IPS-18c (cell line): ENCODE data around the gene DIP2C.

Experiments used
- H3K4me3 ChIP-seq: 2 replicates; pipeline ENCODE4 v1.7.0; 2013; ENCODE audit warnings: low read depth, mild to moderate bottlenecking, low read length, moderate library complexity; ENCODE audit not compliant: insufficient read depth
- H3K9me3 ChIP-seq: one replicate; pipeline ENCODE4 v1.6.1; 2013; ENCODE audit warnings: mild to moderate bottlenecking, low read length, moderate library complexity; ENCODE audit not compliant: control insufficient read depth, insufficient read depth

Gene DIP2C

DNA sequence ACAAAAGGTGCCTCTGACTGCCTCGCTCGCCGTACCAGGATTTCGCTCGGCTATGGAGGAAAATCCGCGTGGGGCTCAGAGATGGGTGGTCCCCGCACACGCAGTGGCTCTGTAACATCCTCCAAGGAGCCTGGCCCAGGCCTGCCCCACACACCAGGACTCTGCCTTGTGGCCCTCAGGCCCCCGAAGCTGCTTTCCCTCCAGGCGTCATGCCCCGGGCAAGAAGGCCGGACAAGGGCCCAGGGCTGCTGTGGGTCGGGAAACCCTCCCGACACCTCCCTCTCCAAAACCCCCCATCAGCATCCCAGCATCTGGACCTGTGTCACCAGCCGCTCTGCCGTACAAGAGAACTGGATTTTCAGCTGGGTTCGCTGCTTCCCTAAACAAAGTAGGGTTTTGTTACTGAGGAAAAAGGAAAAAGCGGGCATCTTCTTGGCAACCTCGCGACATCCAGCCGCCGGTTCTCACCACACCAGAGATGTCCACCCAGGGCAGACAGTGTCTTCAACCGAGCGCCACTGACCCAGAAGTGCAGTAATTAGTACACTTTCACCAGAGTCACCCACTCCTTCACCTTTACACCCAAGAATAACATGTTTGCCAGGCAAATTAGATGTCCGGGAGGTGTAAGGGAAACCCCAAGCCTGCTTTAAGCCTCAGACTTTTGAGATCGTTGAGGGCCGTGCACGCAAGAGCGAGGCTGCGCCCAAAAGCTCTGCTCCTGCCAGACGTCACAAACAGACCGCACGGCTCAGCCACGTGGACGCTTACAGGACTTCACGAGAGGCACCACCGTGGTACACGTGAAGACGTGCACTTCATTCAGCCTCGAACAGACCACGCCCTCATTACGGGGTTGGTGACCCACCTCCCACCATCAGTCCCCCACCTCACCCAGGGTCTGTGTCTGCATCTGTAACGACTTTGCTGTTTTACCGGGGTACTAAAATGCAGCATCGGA lies 62.2 kb downstream of the DIP2C start:
- Histone ChIP-seq H3K4me3 (no peak overlapping the region), H3K9me3 (no peaks in the 10 kb centered on the region)

DNA sequence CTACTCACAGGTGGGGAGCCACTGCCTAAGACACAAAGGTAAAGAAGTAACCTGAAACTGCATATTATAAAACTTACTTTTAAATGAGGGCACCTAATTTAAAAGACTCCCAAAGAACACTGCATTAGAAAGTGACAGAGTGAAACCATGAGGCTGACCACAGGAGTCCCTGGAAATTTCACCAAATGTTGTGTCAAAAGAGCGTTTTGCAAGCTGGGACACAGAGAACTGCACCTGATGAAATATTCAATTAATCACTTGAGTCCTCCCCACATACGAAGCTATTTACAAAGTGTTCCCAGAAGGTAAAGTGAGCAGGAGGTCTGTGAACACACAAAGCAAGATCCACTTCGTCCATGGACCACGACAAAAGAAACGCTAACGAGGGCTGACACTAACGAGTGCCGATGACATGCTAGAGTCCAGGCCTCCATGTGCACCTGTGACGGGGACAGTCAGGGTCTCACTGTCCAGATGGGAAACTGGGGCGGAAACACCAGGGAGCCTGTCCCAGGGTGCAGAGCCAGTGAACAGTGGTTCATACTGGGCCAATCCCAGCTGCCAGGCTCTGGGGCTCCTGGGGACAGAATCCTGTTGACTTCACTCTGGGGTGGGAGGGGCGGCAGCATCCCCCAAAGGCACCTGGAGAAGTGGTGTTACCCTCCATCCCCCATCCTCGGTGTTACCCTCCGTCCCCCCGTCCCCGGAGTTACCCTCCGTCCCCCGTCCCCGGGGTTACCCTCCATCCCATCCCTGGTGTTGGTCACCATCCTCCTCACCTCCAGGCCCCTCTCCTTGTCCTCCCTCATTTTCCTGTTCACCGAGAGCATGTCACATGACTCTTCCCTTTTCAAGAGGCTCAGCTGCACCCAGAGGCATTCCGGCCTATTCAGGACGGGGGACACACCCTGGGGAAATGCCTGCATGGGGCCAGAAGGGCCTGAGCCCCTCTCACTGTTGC lies 63.4 kb downstream of the DIP2C start:
- no peaks in the 10 kb centered on the region for H3K9me3 ChIP-seq
- H3K4me3 ChIP-seq, result no peak overlapping the region

DNA sequence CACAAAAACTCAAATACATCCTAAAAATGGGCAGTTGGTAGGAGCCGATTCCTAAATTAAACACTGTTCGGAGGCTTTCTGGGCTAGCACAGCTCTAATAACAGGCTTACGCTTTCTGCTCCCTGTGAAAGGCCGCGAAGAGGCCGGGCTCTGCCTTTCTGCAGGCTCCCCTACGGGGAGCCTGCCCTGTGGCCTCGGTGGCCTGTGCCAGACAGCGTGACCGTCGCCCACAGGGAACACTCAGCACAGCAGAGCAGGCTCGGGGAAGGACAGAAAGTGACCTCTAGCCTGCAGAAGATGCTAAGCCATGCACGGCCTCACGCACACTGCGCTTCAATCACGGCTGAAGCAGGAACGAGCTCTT lies 64.2 kb downstream of the DIP2C start:
- Histone ChIP-seq H3K4me3 (no peak overlapping the region), H3K9me3 (no peaks in the 10 kb centered on the region)

DNA sequence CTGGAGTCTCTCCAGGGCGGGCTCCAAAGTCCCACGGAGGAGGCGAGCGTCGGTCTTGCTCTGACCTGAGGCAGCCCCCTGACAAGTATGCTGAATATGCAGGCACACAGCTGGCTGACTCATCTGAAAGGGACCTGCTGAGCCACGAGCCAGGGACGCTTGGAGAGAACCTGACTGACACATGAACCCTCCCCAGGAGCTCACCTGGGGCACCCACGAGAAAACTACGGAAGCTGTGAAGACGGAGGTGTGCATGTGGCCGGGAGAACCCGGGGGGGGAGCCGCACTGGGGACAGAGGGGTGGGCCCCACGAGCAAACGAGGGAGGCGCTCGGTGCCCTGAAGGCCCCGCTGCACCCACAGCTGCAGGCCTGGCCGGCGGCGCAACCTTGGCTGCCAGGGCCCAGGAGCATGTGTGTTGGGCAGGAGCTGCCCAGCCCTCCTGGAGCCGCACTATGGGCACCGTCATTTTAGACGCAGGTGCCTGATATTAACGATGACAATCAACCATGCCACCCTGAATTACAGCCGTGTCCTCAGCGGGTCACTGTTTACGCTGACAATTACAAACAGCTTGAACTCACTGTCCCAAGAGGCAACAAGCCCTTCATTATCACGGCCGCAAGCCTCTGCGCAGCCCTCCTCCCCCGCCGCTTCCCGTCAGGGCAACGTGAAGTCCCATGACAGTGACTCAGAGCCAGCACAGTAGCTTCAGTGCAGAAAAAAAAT lies 64.7 kb downstream of the DIP2C start:
- no peaks in the 10 kb centered on the region for H3K9me3 ChIP-seq
- H3K4me3 ChIP-seq, result no peak overlapping the region

DNA sequence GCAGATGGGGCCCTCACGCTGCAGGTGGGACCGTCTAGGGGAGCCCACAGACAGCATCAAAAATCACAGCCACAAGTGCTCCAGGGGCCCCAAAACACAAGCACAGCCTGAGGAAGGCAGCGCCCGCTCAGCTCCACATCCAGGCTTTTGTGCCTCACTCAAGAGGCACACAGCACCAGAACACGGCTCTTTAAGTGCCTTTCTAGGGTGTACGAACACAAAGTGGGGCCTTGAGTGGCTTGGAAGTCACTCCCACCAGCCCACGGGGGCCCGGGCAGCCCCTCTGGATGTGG lies 65.2 kb downstream of the DIP2C start:
- H3K4me3 ChIP-seq, result no peak overlapping the region
- no peaks in the 10 kb centered on the region for H3K9me3 ChIP-seq

DNA sequence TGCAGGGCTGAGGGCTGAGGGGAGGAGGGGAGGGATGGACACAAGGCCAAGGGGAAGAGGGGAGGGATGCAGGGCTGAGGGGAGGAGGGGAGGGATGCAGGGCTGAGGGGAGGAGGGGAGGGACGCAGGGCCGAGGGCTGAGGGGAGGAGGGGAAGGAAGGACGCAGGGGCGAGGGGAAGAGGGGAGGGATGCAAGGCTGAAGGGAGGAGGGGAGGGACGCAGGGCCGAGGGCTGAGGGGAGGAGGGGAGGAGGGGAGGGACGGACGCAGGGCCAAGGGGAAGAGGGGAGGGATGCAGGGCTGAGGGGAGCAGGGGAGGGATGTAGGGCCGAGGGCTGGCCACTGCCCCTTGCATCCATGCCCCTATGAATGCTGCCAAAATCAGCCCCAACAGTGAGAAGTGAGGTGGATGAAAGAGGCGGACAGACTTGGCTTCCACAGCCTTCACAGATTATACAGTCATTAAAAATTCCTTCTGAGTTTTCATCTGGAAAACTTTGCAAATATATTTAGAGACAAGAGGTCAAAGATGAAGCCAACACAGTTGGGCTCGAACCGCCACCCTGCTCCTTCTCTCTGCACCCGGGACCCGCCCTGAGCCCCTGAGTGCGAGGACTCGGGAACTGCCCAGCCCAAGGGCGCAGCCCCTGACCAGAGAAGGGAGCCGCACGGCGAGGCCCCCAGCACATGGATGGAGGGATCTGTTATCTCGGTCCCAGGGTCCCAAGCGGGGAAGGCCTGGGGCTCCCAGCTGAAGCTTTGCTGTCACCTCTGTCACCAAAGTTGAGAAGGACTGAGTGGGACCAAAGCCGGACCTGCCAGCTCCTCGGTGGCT lies 65.8 kb downstream of the DIP2C start:
- no peak overlapping the region for H3K4me3 ChIP-seq
- no peaks in the 10 kb centered on the region for H3K9me3 ChIP-seq

DNA sequence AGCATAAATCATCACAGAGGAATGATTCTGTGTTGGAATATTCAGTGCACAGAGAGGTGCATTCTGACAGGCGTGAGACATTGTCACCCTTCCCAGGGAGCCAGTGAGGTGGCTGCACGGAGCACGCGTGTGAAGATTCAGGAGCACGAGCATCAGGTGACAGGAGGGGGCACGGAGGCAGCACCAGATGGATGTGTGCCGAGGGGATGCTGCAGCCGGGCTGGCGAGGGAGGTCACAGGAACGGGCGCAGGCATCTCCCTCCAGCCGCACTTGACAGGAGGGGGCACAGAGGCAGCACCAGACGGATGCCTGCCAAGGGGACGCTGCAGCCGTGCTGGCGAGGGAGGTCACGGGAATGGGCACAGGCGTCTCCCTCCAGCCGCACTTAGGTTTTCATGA lies 66.5 kb downstream of the DIP2C start:
- H3K4me3 ChIP-seq, result no peak overlapping the region

DNA sequence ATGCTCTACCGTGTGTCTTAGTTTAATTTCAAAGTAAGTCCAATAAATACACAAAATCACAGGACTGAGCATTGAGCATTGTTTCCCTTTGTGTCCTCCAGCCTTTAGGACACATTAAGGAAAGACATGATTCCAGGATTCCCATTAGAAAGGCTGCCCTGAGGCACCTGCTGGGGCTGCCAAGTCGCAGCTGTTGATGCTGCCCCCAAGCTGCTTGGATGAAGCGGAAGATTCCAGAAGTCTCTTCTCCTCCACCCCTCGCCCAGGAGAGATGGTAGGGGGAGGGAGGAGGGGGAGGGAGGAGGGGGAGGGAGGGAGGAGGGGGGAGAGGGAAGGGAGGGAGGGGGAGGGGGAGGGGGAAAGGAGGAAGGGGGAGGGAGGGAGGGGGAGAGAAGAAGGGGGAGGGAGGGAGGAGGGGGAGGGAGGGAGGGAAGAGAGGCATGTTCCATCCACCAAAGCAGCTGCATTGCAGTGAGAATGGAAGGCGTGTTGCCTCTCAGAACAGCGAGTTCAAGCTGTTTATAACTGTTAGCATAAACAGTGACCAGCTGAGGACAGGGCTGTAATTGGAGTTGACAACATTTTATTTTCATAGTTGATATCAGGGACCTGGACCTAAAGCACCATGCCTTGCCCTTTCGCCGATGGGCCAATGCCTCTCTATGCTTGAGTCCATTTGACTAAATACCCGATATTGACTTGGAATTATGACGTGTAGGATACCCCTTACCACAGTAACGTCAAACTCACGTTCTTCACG lies 67.3 kb downstream of the DIP2C start:
- Histone ChIP-seq H3K4me3 (no peak overlapping the region), H3K9me3 (no peaks in the 10 kb centered on the region)

More for the DNA sequence above, 66.5 kb downstream of the DIP2C start:
- H3K9me3 ChIP-seq, result no peaks in the 10 kb centered on the region

DNA sequence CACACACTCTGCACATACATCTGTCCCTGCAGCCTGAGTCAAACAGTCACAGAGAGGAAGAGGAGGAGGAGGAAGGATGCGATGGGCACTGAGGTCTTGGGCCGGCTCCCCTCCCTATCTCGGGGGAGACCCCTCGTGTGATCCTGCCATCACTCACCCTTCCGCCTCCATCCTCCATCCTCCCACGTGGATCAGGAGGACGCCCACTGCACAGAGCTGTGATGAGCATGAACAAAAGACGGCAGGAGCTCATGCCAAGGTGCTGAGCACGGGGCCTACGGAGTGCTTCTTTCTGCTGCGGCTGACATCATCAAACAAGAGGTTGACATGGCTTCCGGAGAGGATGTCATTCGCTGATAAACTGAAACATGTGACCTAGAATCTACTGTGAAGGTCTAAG lies 68.0 kb downstream of the DIP2C start:
- Histone ChIP-seq H3K4me3 (no peak overlapping the region), H3K9me3 (no peaks in the 10 kb centered on the region)

DNA sequence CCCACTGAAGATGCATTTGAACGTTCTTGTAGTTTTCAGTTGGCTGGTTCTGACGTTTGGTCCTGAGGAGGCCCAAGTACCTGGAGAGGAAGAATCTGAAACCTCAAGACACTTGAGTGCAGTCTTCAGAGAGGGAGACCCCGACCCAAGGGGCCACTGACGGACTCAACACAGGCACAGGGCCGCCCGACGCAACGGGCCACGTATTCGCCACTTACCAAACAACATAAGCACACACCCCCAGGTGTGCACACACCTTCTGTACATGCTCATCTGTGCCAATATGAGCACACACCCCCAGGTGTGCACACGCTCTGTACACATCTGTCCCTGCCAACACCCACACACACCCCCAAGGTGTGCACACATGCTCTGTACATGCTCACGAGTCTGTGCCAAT lies 68.5 kb downstream of the DIP2C start:
- Histone ChIP-seq H3K9me3 (no peaks in the 10 kb centered on the region), H3K4me3 (no peak overlapping the region)

DNA sequence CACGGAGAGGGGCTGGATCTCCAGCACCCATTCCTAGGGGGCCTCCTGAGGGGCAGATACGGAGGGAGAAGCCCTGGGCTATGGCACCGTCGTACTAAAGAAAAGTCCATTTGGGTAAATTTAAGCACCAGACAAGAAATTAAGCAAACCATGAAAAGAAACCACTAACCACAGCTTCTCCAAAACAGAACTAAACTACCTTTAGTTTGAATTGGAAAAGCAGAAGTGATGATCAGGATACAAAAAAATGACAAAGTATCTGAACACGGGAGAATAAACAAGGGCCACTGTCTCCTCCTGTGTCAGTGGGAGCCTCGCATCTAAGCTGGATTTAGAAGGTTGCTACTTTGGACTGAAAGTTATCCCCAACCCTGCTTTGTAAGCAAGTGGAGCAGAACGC lies 69.1 kb downstream of the DIP2C start:
- no peaks in the 10 kb centered on the region for H3K9me3 ChIP-seq
- H3K4me3 ChIP-seq, result no peak overlapping the region

DNA sequence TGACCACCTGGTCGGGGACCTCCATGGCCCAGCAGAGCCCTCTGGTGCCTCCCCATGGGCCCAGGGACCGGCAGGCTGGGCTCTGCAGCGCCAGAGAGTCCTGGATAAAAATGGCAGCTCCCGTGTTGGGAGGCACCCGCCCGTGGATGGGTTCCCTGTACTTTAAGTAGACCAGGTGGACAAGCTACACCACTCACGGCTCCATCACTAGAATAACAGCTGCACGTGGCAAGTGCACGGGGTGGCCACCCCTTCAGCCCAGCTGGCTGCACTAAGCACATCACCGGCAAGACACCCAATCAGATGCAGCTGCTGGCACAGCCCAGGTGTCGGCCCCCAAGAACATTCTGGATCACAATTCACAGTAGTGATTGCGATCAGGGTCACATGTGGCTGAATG lies 69.8 kb downstream of the DIP2C start:
- Histone ChIP-seq H3K9me3 (no peaks in the 10 kb centered on the region), H3K4me3 (no peak overlapping the region)

DNA sequence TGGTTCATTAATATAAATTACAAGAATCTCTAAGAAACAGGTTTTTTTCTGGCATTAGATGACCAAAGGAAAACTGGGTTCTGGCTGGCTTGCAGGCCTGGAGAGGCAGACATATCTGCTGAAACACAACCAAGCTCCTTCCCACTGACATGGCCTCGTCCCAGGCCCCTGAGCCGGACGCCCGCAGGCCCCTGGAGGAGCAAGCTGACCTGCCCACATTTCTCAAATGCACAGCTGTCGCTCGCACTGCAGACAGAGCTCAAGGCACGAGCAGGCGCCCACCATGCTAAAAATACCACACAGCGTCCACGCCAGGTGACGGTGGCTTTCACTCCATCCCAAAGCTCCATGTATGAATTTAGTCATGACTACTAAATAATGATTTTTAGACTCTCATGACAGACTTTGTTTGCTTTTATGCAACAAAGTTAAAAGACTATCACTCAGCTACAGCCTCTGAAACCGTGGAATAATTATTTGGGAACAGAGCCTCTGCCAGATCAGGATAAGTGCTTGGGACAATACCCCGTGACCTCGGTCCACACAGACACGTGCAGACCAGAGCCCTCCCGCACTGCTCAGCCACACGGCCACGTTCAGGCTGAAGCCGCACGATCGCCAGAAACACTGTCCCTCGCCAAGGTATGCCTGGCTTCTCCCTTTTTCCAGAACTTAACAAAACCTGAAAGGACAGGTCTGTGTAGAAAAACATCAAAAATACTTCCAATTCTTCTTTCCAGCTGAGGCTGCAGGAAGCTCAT lies 71.1 kb downstream of the DIP2C start:
- no peaks in the 10 kb centered on the region for H3K9me3 ChIP-seq
- H3K4me3 ChIP-seq, result no peak overlapping the region

DNA sequence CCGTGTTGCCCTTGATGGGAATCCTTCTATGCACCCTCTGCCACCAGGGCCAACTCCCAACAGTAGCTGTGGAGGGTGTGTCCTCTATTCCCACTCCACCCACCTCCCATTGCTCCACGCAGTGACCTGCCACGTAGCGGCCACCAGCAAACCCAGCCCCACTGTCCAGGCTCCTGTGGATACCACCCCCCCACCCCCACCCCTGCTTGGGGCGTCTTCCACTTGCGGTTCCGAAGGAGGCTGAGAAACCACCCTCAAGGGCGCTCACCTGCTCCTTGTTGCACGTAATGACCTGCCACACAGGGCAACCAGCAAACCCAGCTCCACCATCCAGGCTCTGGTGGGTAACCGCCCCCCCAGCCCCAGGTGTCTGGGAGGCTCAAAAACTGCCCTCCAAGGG lies 72.0 kb downstream of the DIP2C start:
- H3K9me3 ChIP-seq, result no peaks in the 10 kb centered on the region
- no peak overlapping the region for H3K4me3 ChIP-seq

DNA sequence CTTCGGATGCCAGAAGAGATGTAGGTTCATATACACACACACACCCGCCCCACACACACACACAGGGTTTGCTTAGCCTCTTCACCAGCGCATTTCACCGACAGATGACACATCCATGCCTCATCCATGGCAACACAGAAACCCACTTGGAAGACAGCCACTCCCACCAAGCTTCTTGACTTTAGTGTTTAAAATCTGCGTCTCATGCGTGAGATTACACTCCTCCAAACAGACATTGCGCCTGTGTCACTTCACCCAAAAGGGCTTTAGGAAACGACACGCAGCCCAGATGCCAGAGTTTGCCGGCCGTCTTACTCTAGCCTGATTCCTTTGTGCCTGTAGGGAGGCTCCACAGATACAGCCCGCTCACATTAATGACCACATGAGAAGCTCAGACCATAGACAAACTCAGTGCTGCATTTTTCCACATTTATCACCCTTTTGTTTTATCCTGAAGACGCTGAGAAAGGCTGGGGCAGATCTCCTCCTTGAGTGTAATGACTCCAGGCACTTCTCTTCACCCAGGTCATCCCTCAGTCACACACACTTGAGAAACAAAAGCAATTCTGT lies 73.8 kb downstream of the DIP2C start:
- Histone ChIP-seq H3K9me3 (no peaks in the 10 kb centered on the region), H3K4me3 (no peak overlapping the region; the same call in 1 of the 2 replicates)
